ENCODE results near the gene TMEM101. TPM values are rescaled to one million over a fixed set of nuclear protein-coding genes. Genes with fewer than 3 reads are reported as not detected.

Gene TMEM101
- total and polyA plus RNA-seq, 9 donors: 19.9 to 35.3 (median 23.5) TPM

GRCh38 chr17:44014133-44014436 is 678 bp downstream of the TMEM101 start:
- Histone ChIP-seq H3K4me1 (ENCODE audit: insufficient read depth) (peaks cover 6% of the 10 kb centered on the region), H3K4me3 (peak overlapping the region; percentile 48), H3K27ac (peak overlapping the region in 1 of 2 donors; percentile 1), H3K36me3 (no peaks in the 10 kb centered on the region), H3K9me3 (no peaks in the 10 kb centered on the region), H3K27me3 (no peaks in the 10 kb centered on the region)
- intact Hi-C loops (cut with DNase I): no loop called here
- 5 to 9% (median 6%) methylated on average over 12 of the region's 12 CpGs for WGBS, 3 donors
- TF ChIP-seq EP300 (IDR thresholded peaks at IDR 0.05) (no peak), CTCF (IDR thresholded peaks at IDR 0.05) (no peak), POLR2A (IDR thresholded peaks at IDR 0.05) (no peak)
- DNase-seq: no peak

- intact Hi-C loops (cut with DNase I): no loop called here
- Histone ChIP-seq H3K27ac (no peak overlapping the region), H3K27me3 (no peaks in the 10 kb centered on the region), H3K4me1 (ENCODE audit: insufficient read depth) (peaks cover 8% of the 10 kb centered on the region), H3K36me3 (no peaks in the 10 kb centered on the region), H3K9me3 (no peaks in the 10 kb centered on the region), H3K4me3 (no peak overlapping the region)
- WGBS, 3 donors: 88 to 92% (median 88%) methylated on average over 14 of the region's 14 CpGs
- DNase-seq: no peak
- TF ChIP-seq EP300 (IDR thresholded peaks at IDR 0.05) (no peak), POLR2A (IDR thresholded peaks at IDR 0.05) (no peak), CTCF (IDR thresholded peaks at IDR 0.05) (no peak)
These were observed 1.9 kb downstream of the TMEM101 start for GRCh38 chr17:44012874-44013273.

- intact Hi-C loops (cut with DNase I): no loop called here
- Histone ChIP-seq H3K27me3 (no peaks in the 10 kb centered on the region), H3K4me1 (ENCODE audit: insufficient read depth) (peaks cover 10% of the 10 kb centered on the region), H3K4me3 (no peak overlapping the region), H3K36me3 (no peaks in the 10 kb centered on the region), H3K9me3 (no peaks in the 10 kb centered on the region), H3K27ac (no peak overlapping the region)
- TF ChIP-seq CTCF (IDR thresholded peaks at IDR 0.05) (no peak), EP300 (IDR thresholded peaks at IDR 0.05) (no peak), POLR2A (IDR thresholded peaks at IDR 0.05) (no peak)
- DNase-seq: no peak
- 53 to 73% (median 56%) methylated on average over 3 of the region's 3 CpGs for WGBS, 3 donors
These were observed 2.4 kb downstream of the TMEM101 start for GRCh38 chr17:44012391-44012790.

- H3K27me3 ChIP-seq: no peaks in the 10 kb centered on the region
- no peak overlapping the region for H3K4me3 ChIP-seq
- intact Hi-C loops (cut with DNase I): no loop called here
- no peak for DNase-seq
- peaks cover 10% of the 10 kb centered on the region for H3K4me1 ChIP-seq (ENCODE audit: insufficient read depth)
- WGBS, 3 donors: 79 to 86% (median 86%) methylated on average over 9 of the region's 9 CpGs
- H3K27ac ChIP-seq: no peak overlapping the region
- H3K9me3 ChIP-seq: no peaks in the 10 kb centered on the region
- TF ChIP-seq CTCF (IDR thresholded peaks at IDR 0.05) (no peak), POLR2A (IDR thresholded peaks at IDR 0.05) (no peak), EP300 (IDR thresholded peaks at IDR 0.05) (no peak)
- H3K36me3 ChIP-seq: no peaks in the 10 kb centered on the region
These were observed 2.9 kb downstream of the TMEM101 start for GRCh38 chr17:44011876-44012275.
